ENCODE measurements around the gene ESPN.
"Not testable (repeated sequence)": the region's sequence is repeated elsewhere in the genome, so short reads cannot be mapped to it uniquely, and the experiment has no call there.

The ESPN gene

GRCh38 chr1:6434186-6434585, 9.6 kb downstream of the ESPN start:
- Histone ChIP-seq H3K27ac (no peak overlapping the region), H3K9ac (no peak overlapping the region), H3K36me3 (ENCODE audit: control insufficient read depth, insufficient read depth, low read length) (no peaks in the 10 kb centered on the region), H3K9me3 (ENCODE audit: control insufficient read depth, low read length) (no peaks in the 10 kb centered on the region), H3K27me3 (ENCODE audit: control insufficient read depth, insufficient read depth, low read length) (no peaks in the 10 kb centered on the region), H2AFZ (no peak overlapping the region), H3K4me3 (ENCODE audit: low read depth, low read length) (no peak overlapping the region), H3K4me1 (peaks cover 20% of the 10 kb centered on the region), H3K4me2 (ENCODE audit: low read length) (no peak overlapping the region), H3K79me2 (no peaks in the 10 kb centered on the region)
- TF ChIP-seq CTCF (IDR thresholded peaks at IDR 0.05): no peak

GRCh38 chr1:6435129-6435528, 10.6 kb downstream of the ESPN start:
- no peak for TF ChIP-seq CTCF (IDR thresholded peaks at IDR 0.05)
- Histone ChIP-seq H3K36me3 (ENCODE audit: control insufficient read depth, insufficient read depth, low read length) (no peaks in the 10 kb centered on the region), H2AFZ (no peak overlapping the region), H3K4me3 (ENCODE audit: low read depth, low read length) (no peak overlapping the region), H3K9ac (no peak overlapping the region), H3K9me3 (ENCODE audit: control insufficient read depth, low read length) (no peaks in the 10 kb centered on the region), H3K27me3 (ENCODE audit: control insufficient read depth, insufficient read depth, low read length) (no peaks in the 10 kb centered on the region), H3K79me2 (no peaks in the 10 kb centered on the region), H3K4me1 (peaks cover 16% of the 10 kb centered on the region), H3K27ac (no peak overlapping the region), H3K4me2 (ENCODE audit: low read length) (no peak overlapping the region)

- Histone ChIP-seq H3K4me2 (ENCODE audit: low read length) (no peak overlapping the region), H3K9ac (no peak overlapping the region), H3K36me3 (ENCODE audit: control insufficient read depth, insufficient read depth, low read length) (no peaks in the 10 kb centered on the region), H2AFZ (no peak overlapping the region), H3K27me3 (ENCODE audit: control insufficient read depth, insufficient read depth, low read length) (no peaks in the 10 kb centered on the region), H3K27ac (no peak overlapping the region), H3K9me3 (ENCODE audit: control insufficient read depth, low read length) (no peaks in the 10 kb centered on the region), H3K4me1 (peaks cover 13% of the 10 kb centered on the region), H3K4me3 (ENCODE audit: low read depth, low read length) (no peak overlapping the region), H3K79me2 (no peaks in the 10 kb centered on the region)
- no peak for TF ChIP-seq CTCF (IDR thresholded peaks at IDR 0.05)
These were observed 11.0 kb downstream of the ESPN start for GRCh38 chr1:6435547-6435946.

- peaks cover 13% of the 10 kb centered on the region for H3K4me1 ChIP-seq
- H3K27ac ChIP-seq; H3K36me3 ChIP-seq (ENCODE audit: control insufficient read depth, insufficient read depth, low read length); H3K4me3 ChIP-seq (ENCODE audit: low read depth, low read length); H3K9ac ChIP-seq; H3K4me2 ChIP-seq (ENCODE audit: low read length); H2AFZ ChIP-seq; H3K27me3 ChIP-seq (ENCODE audit: control insufficient read depth, insufficient read depth, low read length); H3K9me3 ChIP-seq (ENCODE audit: control insufficient read depth, low read length); H3K79me2 ChIP-seq: not testable (repeated sequence)
These were observed 11.7 kb downstream of the ESPN start for GRCh38 chr1:6436277-6436676.

GRCh38 chr1:6437012-6437700, 12.6 kb downstream of the ESPN start:
- not testable (repeated sequence) for H3K9me3 ChIP-seq (ENCODE audit: control insufficient read depth, low read length); H3K79me2 ChIP-seq; H3K4me3 ChIP-seq (ENCODE audit: low read depth, low read length); H3K9ac ChIP-seq; H3K27me3 ChIP-seq (ENCODE audit: control insufficient read depth, insufficient read depth, low read length); H3K36me3 ChIP-seq (ENCODE audit: control insufficient read depth, insufficient read depth, low read length)
- peak overlapping the region; percentile 47 for H3K4me2 ChIP-seq (ENCODE audit: low read length)
- peaks cover 13% of the 10 kb centered on the region for H3K4me1 ChIP-seq
- H2AFZ ChIP-seq: peak overlapping the region; percentile 58
- H3K27ac ChIP-seq: peak overlapping the region; percentile 90
- peak; percentile 51 for TF ChIP-seq CTCF (IDR thresholded peaks at IDR 0.05)

Data from parathyroid adenoma (tissue), 2 donors.